Right ventricle myocardium superior (tissue), 1 donor: Measurements from ENCODE around the gene ARHGAP32. TPM values are rescaled to one million over a fixed set of nuclear protein-coding genes. Genes with fewer than 3 reads are reported as not detected.
"Not testable (repeated sequence)": the region's sequence is repeated elsewhere in the genome, so short reads cannot be mapped to it uniquely, and the experiment has no call there.

ENCODE experiments used
- ATAC-seq: fragments of 200-7000 bp; cut with Tn5 transposase; one replicate; pipeline ENCODE4 v1.9.1; 2020; ENCODE audit warnings: mild to moderate bottlenecking; ENCODE audit not compliant: poor library complexity
- DNase-seq: peaks from one replicate; pipeline ENCODE4 v3.0.0-alpha.2; 2020
- intact Hi-C: fragments of 100-400 bp; cut with DNase I; formaldehyde crosslinking; loops from one replicate; pipeline ENCODE4 v1.11.2; 2022
- total RNA-seq: library from RNA; stranded (reverse); fragmentation: NEBNext Ultra II Directional; extraction: Animal tissue kit (Norgen Biotek cat#: 25700); gene quantifications from one replicate; pipeline ENCODE4 v1.2.1, GENCODE V29; 2021
- donor health status: DM: no; HTN: yes; CAD: no; lungs with severe emphysema.

ARHGAP32 gene
- total RNA-seq, 1 donor from 2014 or later: 5.7 TPM

GRCh38 chr11:128928400-128928799 is 263.7 kb downstream of the ARHGAP32 start:
- intact Hi-C loops: no loop called here
- DNase-seq: no peak
- no peak for ATAC-seq

- ATAC-seq: no peak
- intact Hi-C loops: no loop called here
- no peak for DNase-seq
Observed at GRCh38 chr11:128927683-128928336, 264.3 kb downstream of the ARHGAP32 start.

- intact Hi-C loops: no loop called here
- ATAC-seq (no peak), DNase-seq (no peak)
Observed at GRCh38 chr11:128927108-128927461, 265.0 kb downstream of the ARHGAP32 start.

- DNase-seq (no peak), ATAC-seq (no peak)
- intact Hi-C loops: no loop called here
Observed at GRCh38 chr11:128926437-128927107, 265.6 kb downstream of the ARHGAP32 start.

GRCh38 chr11:128926000-128926399 is 266.1 kb downstream of the ARHGAP32 start:
- no peak for ATAC-seq
- intact Hi-C loops: no loop called here

GRCh38 chr11:128925250-128925600 is 266.9 kb downstream of the ARHGAP32 start:
- no peak for ATAC-seq
- DNase-seq: no peak
- intact Hi-C loops: no loop called here

More at GRCh38 chr11:128926000-128926399, 266.1 kb downstream of the ARHGAP32 start:
- no peak for DNase-seq

- ATAC-seq (no peak), DNase-seq (no peak)
- intact Hi-C loops: no loop called here
Observed at GRCh38 chr11:128924510-128925249, 267.4 kb downstream of the ARHGAP32 start.

- intact Hi-C loops: no loop called here
- ATAC-seq: no peak
- no peak for DNase-seq
Observed at GRCh38 chr11:128924104-128924503, 268.0 kb downstream of the ARHGAP32 start.

- intact Hi-C loops: no loop called here
- ATAC-seq (no peak), DNase-seq (no peak)
Observed at GRCh38 chr11:128921793-128922192, 270.3 kb downstream of the ARHGAP32 start.

- intact Hi-C loops: no loop called here
- DNase-seq: no peak
- no peak for ATAC-seq
Observed at GRCh38 chr11:128920666-128921065, 271.5 kb downstream of the ARHGAP32 start.

- intact Hi-C loops, ATAC-seq, DNase-seq: not testable (repeated sequence)
Observed at GRCh38 chr11:128919635-128920034, 272.5 kb downstream of the ARHGAP32 start.

- intact Hi-C loops: no loop called here
- DNase-seq (no peak), ATAC-seq (no peak)
Observed at GRCh38 chr11:128919216-128919615, 272.9 kb downstream of the ARHGAP32 start.

- intact Hi-C loops: no loop called here
- ATAC-seq (peak; percentile 32), DNase-seq (no peak)
Observed at GRCh38 chr11:128917144-128917724, 274.9 kb downstream of the ARHGAP32 start.

GRCh38 chr11:128916681-128917080 is 275.4 kb downstream of the ARHGAP32 start:
- no peak for DNase-seq
- intact Hi-C loops: no loop called here
- no peak for ATAC-seq

GRCh38 chr11:128916037-128916572 is 276.0 kb downstream of the ARHGAP32 start:
- DNase-seq (no peak), ATAC-seq (no peak)
- intact Hi-C loops: no loop called here

- intact Hi-C loops: no loop called here
- ATAC-seq (peak; percentile 81), DNase-seq (no peak)
Observed at GRCh38 chr11:128915149-128915521, 277.0 kb downstream of the ARHGAP32 start.
